A673 (cell line): Measurements from ENCODE around the gene MMP11. TPM values are rescaled to one million over a fixed set of nuclear protein-coding genes. Genes with fewer than 3 reads are reported as not detected.

Source experiments
- BruUV-seq: library from RNA; stranded (reverse); fragments of 400-500 nt; replicated peaks from 2 replicates; lab custom pipeline; 2021; lab: Mats Ljungman, UMichigan
- CTCF ChIA-PET: fragments of 300-600 bp; sonication (Branson Sonifier 250); formaldehyde crosslinking; loops from one replicate; lab custom pipeline; 2022; ENCODE audit warnings: antibody characterized with exemption; lab: Charles Lee
- POLR2A ChIA-PET: fragments of 300-600 bp; sonication (Branson Sonifier 250); formaldehyde crosslinking; loops from one replicate; lab custom pipeline; 2022; ENCODE audit warnings: antibody characterized with exemption; ENCODE audit not compliant: low non-redundant PET; lab: Charles Lee
- DNase-seq: peaks from one replicate; pipeline ENCODE4 v3.0.0-alpha.2; 2015; ENCODE audit warnings: low spot score
- H3K27ac ChIP-seq: fragments of 200-600 bp; sonication (generic); 2 replicates; pipeline ENCODE4 v1.5.1; 2016; ENCODE audit warnings: mixed run types, low read depth, mild to moderate bottlenecking, mixed read lengths, antibody characterized with exemption, low read length; ENCODE audit not compliant: poor library complexity, severe bottlenecking
- H3K27me3 ChIP-seq: fragments of 200-600 bp; sonication (generic); replicated peaks from 2 replicates; pipeline ENCODE4 v1.6.1; 2017; ENCODE audit warnings: mixed run types, low read depth, mild to moderate bottlenecking, mixed read lengths, antibody characterized with exemption, low read length; ENCODE audit not compliant: insufficient read depth, poor library complexity
- H3K36me3 ChIP-seq: fragments of 200-600 bp; sonication (generic); 2 replicates; pipeline ENCODE4 v1.6.1; 2016; ENCODE audit warnings: mixed run types, mild to moderate bottlenecking, mixed read lengths, antibody characterized with exemption, low read length; ENCODE audit not compliant: insufficient read depth, poor library complexity, severe bottlenecking
- H3K4me1 ChIP-seq: fragments of 200-600 bp; sonication (generic); 2 replicates; pipeline ENCODE4 v1.6.1; 2017; ENCODE audit warnings: mixed run types, mild to moderate bottlenecking, mixed read lengths, antibody characterized with exemption, low read length; ENCODE audit not compliant: insufficient read depth, poor library complexity, severe bottlenecking
- H3K4me3 ChIP-seq: fragments of 200-600 bp; sonication (generic); 2 replicates; pipeline ENCODE4 v1.5.1; 2016; ENCODE audit warnings: low read depth, mixed run types, mild to moderate bottlenecking, mixed read lengths, low read length; ENCODE audit not compliant: poor library complexity, severe bottlenecking
- H3K9me3 ChIP-seq: fragments of 200-600 bp; sonication (generic); 2 replicates; pipeline ENCODE4 v1.6.1; 2016; ENCODE audit warnings: mixed run types, low read depth, mild to moderate bottlenecking, mixed read lengths, antibody characterized with exemption, low read length; ENCODE audit not compliant: poor library complexity, severe bottlenecking
- EZH2 ChIP-seq: fragments of 200-600 bp; sonication (generic); IDR thresholded peaks from 2 replicates; pipeline ENCODE4 v1.6.1; 2017; ENCODE audit warnings: borderline replicate concordance, low read depth, mild to moderate bottlenecking, mixed read lengths, antibody characterized with exemption, low read length; ENCODE audit not compliant: poor library complexity, severe bottlenecking
- intact Hi-C: fragments of 100-400 bp; cut with micrococcal nuclease; formaldehyde crosslinking; loops from one replicate; pipeline ENCODE4 v1.10.0; 2022; ENCODE audit not compliant: unreplicated experiment
- total RNA-seq: library from RNA; stranded (reverse); gene quantifications from 2 replicates; pipeline ENCODE4 v1.2.3, GENCODE V29; 2021
- TF ChIP-seq, protein P1 (sequence below): fragments of 300-800, 200-600 bp; sonication (generic); conservative IDR thresholded peaks from 2 replicates; pipeline ENCODE4 v1.5.1; 2017; ENCODE audit warnings: low read depth, mild to moderate bottlenecking, antibody characterized with exemption, low read length, moderate library complexity, mixed read lengths

Gene MMP11
- total RNA-seq, 1 experiment from 2014 or later = 5.1 TPM

DNA sequence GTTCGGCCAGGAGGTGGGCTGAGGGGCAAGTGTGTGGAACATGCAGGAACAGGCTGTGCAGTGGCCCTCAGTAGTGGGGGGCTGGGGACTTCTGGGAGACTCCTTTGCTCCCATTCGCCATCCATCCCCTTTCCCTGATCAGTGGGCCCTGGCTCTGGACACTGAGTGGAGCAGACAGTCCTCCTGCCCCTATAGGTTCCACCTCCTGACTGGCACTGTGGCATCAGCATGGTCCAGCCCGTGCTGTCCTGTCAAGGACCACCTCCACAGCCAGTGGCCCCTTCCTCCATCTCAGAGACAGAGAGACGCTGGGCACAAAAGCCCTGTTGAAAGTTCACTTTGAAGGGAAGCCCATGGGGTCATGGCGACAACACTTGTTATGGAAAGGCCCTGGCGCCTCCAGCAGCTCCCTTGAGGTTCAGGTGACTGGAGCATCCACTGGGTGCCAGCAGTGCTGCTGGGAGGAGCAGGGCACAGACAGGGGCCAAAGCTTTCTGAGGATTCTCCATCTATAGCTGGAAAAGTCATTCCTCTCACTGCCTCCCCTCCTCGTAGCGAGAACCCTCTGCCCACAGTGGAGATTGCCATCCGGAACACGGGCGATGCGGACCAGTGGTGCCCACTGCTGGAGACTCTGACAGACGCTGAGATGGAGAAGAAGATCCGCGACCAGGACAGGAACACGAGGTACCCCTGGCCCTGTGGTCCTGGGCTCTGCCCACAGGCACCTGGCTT lies 60.5 kb downstream of the MMP11 start:
- H3K27me3 ChIP-seq = no peaks in the 10 kb centered on the region
- POLR2A ChIA-PET = no interaction called here
- intact Hi-C loops = no loop called here
- H3K4me1 ChIP-seq = no peaks in the 10 kb centered on the region
- no peak overlapping the region for H3K4me3 ChIP-seq
- no peak for TF ChIP-seq EZH2
- TF ChIP-seq, protein P1, sequence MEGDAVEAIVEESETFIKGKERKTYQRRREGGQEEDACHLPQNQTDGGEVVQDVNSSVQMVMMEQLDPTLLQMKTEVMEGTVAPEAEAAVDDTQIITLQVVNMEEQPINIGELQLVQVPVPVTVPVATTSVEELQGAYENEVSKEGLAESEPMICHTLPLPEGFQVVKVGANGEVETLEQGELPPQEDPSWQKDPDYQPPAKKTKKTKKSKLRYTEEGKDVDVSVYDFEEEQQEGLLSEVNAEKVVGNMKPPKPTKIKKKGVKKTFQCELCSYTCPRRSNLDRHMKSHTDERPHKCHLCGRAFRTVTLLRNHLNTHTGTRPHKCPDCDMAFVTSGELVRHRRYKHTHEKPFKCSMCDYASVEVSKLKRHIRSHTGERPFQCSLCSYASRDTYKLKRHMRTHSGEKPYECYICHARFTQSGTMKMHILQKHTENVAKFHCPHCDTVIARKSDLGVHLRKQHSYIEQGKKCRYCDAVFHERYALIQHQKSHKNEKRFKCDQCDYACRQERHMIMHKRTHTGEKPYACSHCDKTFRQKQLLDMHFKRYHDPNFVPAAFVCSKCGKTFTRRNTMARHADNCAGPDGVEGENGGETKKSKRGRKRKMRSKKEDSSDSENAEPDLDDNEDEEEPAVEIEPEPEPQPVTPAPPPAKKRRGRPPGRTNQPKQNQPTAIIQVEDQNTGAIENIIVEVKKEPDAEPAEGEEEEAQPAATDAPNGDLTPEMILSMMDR = no peak
- H3K36me3 ChIP-seq = peaks cover 44% of the 10 kb centered on the region
- H3K9me3 ChIP-seq = no peaks in the 10 kb centered on the region
- no peak for DNase-seq
- no peak overlapping the region for H3K27ac ChIP-seq
- CTCF ChIA-PET = no interaction called here
- no TSS peak for BruUV-seq

Other genes starting within 250 kb of the MMP11 start
- gene IGLL1, start 192.6 kb upstream of the MMP11 start, total RNA-seq = not detected in 2 replicates
- 0.45 and 0.79 TPM in 2 replicates for gene DRICH1, start 140.5 kb upstream of the MMP11 start, total RNA-seq
- not detected in 2 replicates for gene RGL4, start 81.8 kb upstream of the MMP11 start, total RNA-seq
- 9.6 and 9.7 TPM in 2 replicates for gene ZNF70, start 21.7 kb upstream of the MMP11 start, total RNA-seq
- gene VPREB3, start 18.4 kb upstream of the MMP11 start, total RNA-seq = 0.74 and 0.88 TPM in 2 replicates
- 2.0 and 2.2 TPM in 2 replicates for gene C22orf15, start 9.9 kb upstream of the MMP11 start, total RNA-seq
- 117 and 128 TPM in 2 replicates for gene CHCHD10, start 4.9 kb upstream of the MMP11 start, total RNA-seq
- gene SMARCB1, start 14.1 kb downstream of the MMP11 start, total RNA-seq = 172 and 176 TPM in 2 replicates
- 1.5 and 2.0 TPM in 2 replicates for gene DERL3, start 66.2 kb downstream of the MMP11 start, total RNA-seq
- gene SLC2A11, start 85.0 kb downstream of the MMP11 start, total RNA-seq = 4.9 and 6.2 TPM in 2 replicates
- 802 and 864 TPM in 2 replicates for gene MIF, start 121.5 kb downstream of the MMP11 start, total RNA-seq
- gene GSTT2B, start 188.3 kb downstream of the MMP11 start, total RNA-seq = 0.54 and 0.76 TPM in 2 replicates
- not detected in 2 replicates for gene DDTL, start 194.0 kb downstream of the MMP11 start, total RNA-seq
- gene DDT, start 201.6 kb downstream of the MMP11 start, total RNA-seq = 102 and 108 TPM in 2 replicates
- not detected in 2 replicates for gene GSTT2, start 207.3 kb downstream of the MMP11 start, total RNA-seq
- gene GSTT4, start 232.6 kb downstream of the MMP11 start, total RNA-seq = not detected in 2 replicates
- 73.9 and 83.0 TPM in 2 replicates for gene CABIN1, start 238.5 kb downstream of the MMP11 start, total RNA-seq